Measurements from ENCODE around the gene DEGS2.

The DEGS2 gene

DNA sequence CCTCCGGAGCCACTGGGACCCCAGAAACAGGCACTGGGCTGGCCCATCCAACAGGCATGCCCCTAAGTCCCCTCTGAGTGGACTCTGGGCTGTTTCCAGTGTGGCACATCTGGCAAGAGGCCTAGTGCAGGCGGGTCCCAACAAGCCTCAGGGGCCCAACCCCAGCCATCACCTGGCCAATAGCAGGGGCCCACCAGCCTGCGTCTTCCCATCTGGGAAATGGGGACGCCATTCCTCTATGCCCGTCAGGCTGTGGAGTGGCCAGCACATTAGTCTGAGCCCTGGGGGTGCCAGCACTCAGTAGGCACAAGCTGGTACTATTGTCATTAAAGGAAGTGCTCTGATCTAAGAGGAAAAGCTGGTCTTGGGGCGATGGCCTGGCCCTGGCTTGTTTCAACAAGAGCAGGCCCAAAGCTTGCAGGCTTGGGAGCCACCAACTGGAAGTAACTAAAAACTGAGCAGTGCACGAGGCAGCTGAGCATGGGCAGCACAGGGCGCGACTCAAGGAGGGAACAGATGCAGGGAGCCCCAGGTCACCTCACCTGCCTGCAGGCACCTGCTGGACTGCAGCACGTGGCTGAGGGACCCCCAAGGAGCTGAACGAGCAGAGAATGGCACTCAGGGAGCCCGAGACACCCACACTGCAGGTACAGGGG lies 8.4 kb downstream of the DEGS2 start:
- peaks cover 23% of the 10 kb centered on the region for H3K27me3 Mint-ChIP-seq (ENCODE audit: low read depth, poor library complexity)
- no peak overlapping the region for H3K4me3 Mint-ChIP-seq
- peaks cover 12% of the 10 kb centered on the region for H3K4me1 Mint-ChIP-seq
- TF ChIP-seq, protein P1, sequence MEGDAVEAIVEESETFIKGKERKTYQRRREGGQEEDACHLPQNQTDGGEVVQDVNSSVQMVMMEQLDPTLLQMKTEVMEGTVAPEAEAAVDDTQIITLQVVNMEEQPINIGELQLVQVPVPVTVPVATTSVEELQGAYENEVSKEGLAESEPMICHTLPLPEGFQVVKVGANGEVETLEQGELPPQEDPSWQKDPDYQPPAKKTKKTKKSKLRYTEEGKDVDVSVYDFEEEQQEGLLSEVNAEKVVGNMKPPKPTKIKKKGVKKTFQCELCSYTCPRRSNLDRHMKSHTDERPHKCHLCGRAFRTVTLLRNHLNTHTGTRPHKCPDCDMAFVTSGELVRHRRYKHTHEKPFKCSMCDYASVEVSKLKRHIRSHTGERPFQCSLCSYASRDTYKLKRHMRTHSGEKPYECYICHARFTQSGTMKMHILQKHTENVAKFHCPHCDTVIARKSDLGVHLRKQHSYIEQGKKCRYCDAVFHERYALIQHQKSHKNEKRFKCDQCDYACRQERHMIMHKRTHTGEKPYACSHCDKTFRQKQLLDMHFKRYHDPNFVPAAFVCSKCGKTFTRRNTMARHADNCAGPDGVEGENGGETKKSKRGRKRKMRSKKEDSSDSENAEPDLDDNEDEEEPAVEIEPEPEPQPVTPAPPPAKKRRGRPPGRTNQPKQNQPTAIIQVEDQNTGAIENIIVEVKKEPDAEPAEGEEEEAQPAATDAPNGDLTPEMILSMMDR (IDR thresholded peaks at IDR 0.05) = no peak
- H3K9me3 Mint-ChIP-seq = peaks cover 13% of the 10 kb centered on the region
- H3K36me3 Mint-ChIP-seq (ENCODE audit: low read depth) = no peaks in the 10 kb centered on the region
- no peak overlapping the region for H3K27ac Mint-ChIP-seq
- no peak for DNase-seq

DNA sequence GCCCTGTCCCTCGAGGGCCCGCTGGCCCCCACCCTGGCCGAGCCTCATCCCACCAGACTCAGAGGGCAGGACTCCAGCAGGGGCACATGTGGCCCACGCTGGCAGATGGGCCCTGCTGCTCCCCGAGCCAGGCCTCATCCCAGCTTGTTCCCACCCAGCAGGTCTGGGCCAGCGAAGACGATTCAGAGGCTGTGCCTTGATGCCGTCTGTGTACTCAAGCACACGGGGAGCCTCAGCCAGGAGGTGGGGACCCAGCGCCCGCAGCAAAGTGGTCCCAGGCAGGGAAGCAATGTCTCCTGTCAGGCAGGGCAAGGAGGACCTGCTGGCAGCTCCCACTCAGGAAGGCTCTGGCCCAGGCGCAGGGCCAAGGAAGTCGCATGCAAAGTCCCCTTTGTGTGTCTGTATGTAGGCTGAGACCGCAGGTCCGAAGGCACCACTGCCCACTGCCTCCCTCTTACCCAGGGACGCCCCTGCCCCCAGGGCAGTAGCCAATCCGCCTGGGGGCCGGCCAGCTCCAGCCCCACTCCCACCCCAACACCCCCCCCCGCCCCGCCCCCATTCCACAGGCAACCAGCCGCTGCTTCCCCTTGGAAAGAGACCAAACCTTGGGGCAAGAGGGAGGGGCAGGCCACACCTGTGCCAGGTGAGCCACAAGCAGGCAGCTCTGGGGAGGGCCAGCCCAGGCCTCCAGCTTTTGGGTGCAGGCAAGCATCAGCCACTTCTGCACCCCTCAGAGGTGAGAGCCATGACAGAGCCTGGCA lies 9.4 kb downstream of the DEGS2 start:
- H3K27ac Mint-ChIP-seq = no peak overlapping the region
- TF ChIP-seq, protein P1 (IDR thresholded peaks at IDR 0.05) = no peak
- H3K4me3 Mint-ChIP-seq = no peak overlapping the region
- peaks cover 9% of the 10 kb centered on the region for H3K9me3 Mint-ChIP-seq
- no peaks in the 10 kb centered on the region for H3K36me3 Mint-ChIP-seq (ENCODE audit: low read depth)
- peaks cover 12% of the 10 kb centered on the region for H3K27me3 Mint-ChIP-seq (ENCODE audit: low read depth, poor library complexity)
- peaks cover 2% of the 10 kb centered on the region for H3K4me1 Mint-ChIP-seq
- DNase-seq = no peak

DNA sequence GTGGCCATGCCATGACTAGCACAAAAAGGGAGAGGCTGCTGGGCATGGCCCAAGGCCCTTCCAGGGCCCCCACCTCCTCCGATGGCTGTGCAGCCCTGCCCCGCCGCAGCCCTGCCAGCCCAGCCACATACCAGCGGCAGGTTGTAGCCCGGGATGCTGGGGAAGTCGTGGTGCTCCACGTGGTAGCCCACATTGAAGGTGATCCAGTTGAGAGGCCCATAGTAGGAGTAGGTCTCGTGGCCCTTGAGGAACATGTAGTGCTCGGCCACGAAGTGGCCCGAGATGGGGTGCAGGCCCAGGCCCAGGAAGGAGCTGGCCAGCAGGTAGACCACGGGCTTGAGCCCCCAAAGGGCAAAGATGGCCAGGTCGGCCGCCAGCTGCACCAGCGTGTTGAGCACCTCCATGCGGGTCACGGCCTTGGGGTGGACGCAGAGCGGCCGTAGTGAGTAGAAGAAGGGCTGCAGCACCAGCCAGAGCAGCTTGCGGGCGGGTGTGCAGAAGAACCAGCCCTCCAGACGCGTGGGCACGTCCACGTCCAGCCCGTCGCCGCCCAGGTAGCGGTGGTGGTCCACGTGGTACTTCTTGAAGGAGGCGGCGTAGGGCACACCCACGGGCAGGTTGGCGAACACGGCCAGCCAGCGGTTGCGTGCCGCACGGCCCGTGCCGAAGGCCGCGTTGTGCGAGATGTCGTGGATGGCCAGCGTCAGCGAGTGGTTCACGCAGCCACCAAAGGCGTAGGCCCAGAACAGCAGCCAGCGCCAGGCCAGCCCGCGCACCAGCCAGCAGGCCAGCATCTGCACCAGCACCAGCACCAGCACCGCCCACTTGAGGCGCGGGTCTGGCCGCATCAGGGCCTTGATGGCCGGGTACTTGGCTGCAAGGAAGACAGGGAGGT lies 10.4 kb downstream of the DEGS2 start:
- H3K4me1 Mint-ChIP-seq = no peaks in the 10 kb centered on the region
- TF ChIP-seq, protein P1 (IDR thresholded peaks at IDR 0.05) = no peak
- no peak overlapping the region for H3K4me3 Mint-ChIP-seq

DNA sequence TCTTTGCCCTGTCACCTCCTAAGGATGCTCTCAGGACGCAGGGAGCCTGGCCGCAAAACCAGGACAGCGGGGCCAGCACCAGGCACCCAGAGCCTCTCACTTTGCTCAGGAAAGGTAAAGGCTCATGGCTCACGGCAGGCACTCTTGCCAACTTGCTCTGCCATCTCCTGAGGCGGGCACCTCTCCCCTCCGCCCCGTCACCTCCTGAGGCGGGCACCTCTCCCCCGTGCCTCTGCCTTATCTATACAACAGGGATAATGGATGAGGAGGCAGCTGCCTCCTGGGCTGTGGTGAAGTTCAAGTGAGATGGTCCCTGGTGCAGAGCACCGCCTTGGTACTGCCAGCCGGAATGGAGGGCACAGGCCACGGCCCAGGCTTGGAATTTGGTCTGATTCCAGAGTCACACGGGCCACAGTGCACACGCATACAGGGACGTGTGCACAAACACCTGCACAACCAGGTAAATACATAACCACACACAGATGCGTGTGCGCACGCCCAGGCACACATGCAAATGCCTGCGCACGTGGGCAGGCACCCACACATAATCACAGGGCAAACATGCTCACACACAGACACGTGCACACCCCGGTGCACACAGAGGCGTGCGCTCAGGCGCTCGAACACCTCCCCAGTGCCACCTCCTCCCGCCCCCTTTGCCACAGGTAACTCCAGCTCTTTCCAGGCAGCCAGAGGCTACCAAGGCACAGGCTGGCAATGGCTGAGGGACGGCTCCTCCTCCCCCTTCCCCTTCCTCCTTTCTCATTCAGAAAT lies 11.6 kb downstream of the DEGS2 start:
- TF ChIP-seq, protein P1 (IDR thresholded peaks at IDR 0.05) = no peak
- Mint-ChIP-seq H3K27me3 (ENCODE audit: low read depth, poor library complexity) (peaks cover 7% of the 10 kb centered on the region), H3K36me3 (ENCODE audit: low read depth) (no peaks in the 10 kb centered on the region), H3K4me1 (no peaks in the 10 kb centered on the region), H3K9me3 (no peaks in the 10 kb centered on the region), H3K27ac (no peak overlapping the region), H3K4me3 (no peak overlapping the region)
- no peak for DNase-seq

More for the DNA sequence above, 10.4 kb downstream of the DEGS2 start:
- Mint-ChIP-seq H3K27me3 (ENCODE audit: low read depth, poor library complexity) (peaks cover 7% of the 10 kb centered on the region), H3K27ac (peak overlapping the region; percentile 29), H3K9me3 (peaks cover 4% of the 10 kb centered on the region), H3K36me3 (ENCODE audit: low read depth) (no peaks in the 10 kb centered on the region)
- DNase-seq = no peak

DNA sequence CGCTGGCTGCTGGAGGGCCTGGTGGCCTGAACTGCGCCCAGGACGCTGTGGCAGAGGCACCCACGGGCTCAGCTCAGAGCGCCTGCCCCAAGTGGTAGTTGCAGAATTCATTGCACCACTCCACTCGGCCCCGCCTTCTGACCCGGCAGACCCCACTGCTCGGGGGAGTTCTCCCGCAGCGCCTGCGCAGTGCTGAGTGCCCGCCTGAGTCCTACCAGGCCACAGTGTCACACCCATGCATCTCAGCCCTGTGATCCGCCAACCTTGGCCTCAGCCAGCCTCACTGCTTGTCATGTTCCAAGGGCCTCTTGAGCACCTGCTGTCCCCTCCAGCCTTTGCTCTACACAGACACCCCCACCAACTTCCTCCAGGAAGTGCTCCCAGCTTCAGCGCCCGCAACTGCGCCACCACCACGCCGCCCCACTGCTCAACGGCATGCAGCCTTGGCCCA lies 12.2 kb downstream of the DEGS2 start:
- H3K36me3 Mint-ChIP-seq (ENCODE audit: low read depth) = no peaks in the 10 kb centered on the region
- H3K4me1 Mint-ChIP-seq = no peaks in the 10 kb centered on the region
- DNase-seq = no peak
- no peaks in the 10 kb centered on the region for H3K9me3 Mint-ChIP-seq
- no peak overlapping the region for H3K4me3 Mint-ChIP-seq
- peak overlapping the region; percentile 57 for H3K27ac Mint-ChIP-seq
- H3K27me3 Mint-ChIP-seq (ENCODE audit: low read depth, poor library complexity) = peaks cover 4% of the 10 kb centered on the region
- TF ChIP-seq, protein P1 (IDR thresholded peaks at IDR 0.05) = no peak

Data from nephron progenitor cell (in vitro differentiated cells).